NCI-H1048 (cell line): ENCODE measurements around the gene ARHGAP42.
"Not testable (repeated sequence)": the region's sequence is repeated elsewhere in the genome, so short reads cannot be mapped to it uniquely, and the experiment has no call there.

Experiments
- DNase-seq: peaks from one replicate; lab custom pipeline; 2025; lab: John Stamatoyannopoulos, UW

The ARHGAP42 gene

DNA sequence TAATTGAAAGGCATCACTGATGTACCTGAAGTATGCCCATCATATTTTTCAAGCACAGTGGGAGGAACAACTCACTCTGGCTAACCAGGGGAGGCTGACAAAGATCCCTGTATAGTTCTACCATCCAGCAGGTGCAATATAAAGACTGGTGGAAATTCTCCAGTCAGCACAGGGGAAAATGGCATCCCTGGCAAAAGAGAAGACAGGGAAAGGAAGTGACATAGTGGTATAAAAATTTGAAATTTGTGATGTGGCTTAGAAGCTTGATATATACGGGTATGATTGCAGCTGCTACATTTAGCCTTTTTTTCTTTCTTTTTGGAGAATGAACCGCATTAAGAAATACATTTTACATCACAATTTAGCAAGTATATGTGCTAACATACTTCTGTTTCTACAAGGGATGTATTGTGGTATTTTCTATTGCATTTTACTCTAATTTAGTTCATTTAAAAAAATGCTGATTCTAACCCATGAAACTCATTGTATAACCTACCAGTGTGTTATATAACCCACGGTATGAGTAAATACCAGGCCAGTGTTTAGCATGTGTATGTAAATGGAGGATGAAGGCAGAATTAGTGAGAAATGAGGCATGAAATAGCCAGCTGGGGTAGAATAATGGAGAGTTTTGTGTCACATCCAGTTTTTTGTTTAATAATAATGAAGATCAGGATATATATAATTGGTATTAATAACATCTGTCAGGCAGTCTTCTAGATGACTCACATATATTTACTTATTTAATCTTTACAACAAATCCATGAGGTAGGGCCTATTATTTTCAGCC lies 186.1 kb downstream of the ARHGAP42 start:
- no peak for DNase-seq

DNA sequence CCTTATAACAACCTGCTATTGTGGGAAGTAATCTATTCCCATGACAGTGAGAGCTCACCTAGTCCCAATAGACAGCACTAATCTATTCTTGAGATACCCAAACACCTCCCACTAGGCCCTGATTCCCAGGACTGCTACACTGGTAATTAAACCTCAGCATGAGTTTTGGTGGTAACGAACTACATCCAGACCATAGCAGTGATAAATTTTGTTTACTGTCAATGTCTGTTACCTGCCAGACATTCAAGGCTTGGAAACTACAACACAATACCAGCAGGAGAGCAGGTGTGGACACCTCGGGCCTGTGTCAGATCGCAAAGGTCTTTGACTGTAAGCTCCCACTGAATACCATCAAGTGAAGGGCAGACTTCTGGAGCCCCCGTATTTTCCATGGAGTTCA lies 187.1 kb downstream of the ARHGAP42 start:
- no peak for DNase-seq

DNA sequence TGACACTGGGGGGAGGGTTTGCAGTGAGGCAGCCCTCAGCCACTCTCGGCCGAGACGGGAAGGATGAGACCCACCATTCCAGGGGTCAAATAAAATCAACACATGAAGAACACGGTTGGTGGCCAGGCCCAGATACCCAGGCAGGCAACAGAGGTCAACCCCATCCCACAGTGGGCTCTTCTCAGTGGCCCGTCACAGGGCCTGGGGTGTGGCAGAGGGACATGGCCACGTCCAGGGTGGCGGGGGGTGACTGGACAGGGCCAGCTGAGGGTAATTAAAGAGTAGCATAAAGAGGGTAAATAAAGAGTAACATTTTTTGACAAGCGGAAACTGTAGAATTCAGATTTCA lies 188.4 kb downstream of the ARHGAP42 start:
- no peak for DNase-seq

DNA sequence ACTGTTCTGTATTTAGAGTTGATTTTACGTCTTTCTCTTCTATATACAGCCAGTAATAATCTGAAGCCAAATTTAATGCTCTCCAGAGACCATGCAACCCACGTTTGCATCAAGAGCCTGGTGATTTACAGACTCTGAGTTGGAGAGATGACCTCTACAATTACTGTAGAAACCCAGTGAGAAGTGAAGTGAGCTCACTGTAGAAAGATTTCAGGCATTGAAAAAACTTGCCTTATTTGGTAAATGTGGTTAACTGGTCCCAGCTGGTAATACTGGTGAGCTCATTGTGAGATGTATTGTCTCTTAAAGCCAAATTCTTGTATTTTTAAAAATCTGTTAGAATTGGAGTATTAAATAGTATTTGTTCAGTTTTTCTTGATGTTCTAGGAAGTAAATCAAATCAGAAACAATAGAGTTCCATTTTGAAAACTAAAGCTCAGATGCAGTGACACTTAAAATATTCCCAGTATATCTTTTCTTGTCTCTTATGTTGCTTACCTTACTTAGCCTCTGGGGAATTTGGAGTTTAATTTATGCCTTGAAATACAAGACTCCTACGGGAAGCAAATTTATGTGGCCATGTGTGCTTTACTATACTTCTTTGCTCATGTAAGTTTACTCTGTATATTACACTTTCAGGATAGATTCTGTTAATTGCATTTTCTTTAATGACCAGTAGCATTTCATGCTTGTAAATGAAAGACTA lies 189.9 kb downstream of the ARHGAP42 start:
- DNase-seq = no peak

DNA sequence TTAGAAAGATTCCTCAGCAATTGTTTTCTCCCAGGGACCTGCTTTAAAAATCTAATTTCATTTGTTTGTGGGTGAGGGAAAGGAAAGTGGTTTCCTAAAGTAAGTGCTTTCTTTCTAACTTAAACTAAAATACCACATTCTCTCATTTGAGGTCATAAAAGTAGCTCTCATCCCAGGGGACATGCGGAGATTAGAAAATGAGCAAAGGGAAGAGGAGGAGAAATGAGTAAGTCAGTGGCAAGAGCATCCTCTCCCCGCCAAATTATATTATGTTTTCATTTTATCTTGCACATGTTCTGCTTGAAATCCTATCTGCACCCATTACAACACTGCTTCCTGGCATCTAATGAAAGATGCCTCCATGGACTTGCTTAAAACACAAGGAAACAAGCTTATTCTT lies 191.4 kb downstream of the ARHGAP42 start:
- no peak for DNase-seq

DNA sequence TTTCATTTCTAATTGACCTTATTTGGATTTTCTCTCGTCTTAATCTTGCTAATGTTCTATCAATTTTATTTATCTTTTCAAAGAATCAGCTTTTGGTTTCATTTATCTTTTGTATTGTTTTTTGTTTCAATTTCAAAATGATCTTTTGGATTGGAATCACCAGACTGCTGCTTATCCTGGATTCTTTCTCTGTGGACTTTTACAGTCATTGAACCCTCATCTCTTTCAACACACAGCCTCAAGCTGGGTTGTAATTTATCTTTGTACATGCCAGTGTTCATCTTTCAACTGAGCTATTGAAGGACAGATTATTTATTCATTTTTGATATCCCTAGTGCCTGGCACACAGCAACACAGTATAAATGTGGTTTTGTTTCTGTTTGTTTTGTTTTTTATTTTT lies 195.9 kb downstream of the ARHGAP42 start:
- no peak for DNase-seq

DNA sequence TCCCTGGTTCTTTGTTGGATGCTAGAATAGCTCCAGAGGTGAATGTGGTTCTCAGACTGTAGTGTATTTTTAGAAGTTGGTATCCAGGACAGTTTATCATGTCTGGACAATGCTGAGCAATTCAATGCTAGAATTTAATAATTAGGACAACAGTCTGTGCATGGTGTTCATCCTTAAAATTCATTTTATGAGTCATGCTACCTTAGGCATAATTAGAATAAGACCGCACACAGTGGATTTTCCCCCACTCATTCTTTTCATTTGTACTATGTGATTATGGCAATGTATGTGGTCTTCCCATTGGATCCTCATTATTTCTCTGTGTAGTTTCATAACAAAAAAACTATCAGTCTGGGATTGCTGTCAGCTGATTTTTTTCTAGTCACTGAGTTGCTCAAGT lies 196.7 kb downstream of the ARHGAP42 start:
- DNase-seq = no peak

DNA sequence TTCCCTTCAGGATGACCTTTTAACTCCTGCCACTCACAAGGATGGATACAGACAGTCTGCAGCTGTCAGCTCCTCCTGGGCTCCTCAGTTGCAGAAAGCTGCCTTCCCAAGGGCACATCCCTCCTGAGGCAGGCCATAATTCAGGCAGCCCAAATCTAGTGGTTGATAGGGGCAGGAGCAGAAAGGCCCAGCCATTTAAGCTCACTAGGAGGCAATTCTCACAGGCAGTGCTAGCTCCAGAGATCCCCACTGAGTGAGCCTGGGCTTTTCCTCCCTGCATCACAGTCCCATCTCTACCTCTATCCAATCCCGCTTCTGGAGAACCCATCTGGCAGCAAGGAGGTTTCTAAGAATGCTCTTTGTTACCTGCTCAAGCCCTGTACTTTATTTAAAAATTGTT lies 200.6 kb downstream of the ARHGAP42 start:
- DNase-seq = no peak

DNA sequence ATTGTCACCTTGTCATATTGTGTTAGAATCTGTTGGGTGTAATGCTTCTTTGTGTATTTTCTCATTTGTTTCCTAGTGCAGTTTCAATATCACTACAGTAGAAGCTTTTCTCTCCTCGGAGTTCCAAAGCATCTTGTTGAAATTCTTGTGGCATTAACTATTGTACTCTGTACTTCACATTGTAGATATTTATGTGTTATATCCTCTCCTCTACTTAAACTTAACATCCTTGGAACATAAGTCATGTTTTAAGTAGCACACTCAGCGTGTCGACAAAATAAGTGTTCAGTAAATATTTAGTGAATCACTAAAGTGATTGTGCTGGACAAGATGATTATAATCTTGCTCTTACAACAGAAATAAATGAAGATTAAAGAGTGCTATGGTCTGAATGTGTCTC lies 201.7 kb downstream of the ARHGAP42 start:
- no peak for DNase-seq

DNA sequence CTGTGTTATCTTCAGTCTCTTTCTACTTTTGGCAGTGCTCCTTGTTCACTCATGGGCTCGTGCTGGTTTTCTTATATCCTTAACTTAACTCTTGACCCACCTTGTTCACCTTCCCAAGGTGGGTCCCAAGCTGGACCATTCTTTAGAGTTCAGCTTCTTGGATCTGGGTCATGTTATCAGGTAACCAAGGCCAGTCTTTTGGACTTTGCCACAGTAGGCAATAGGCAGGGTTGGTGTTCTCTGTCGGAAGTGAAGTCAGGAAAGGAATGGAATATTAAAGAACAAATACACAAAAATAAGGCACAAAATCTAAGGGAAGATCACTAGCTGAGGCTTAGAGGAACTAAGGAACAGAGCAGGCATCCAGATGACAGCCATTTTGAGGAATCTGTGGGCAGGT lies 202.7 kb downstream of the ARHGAP42 start:
- no peak for DNase-seq

DNA sequence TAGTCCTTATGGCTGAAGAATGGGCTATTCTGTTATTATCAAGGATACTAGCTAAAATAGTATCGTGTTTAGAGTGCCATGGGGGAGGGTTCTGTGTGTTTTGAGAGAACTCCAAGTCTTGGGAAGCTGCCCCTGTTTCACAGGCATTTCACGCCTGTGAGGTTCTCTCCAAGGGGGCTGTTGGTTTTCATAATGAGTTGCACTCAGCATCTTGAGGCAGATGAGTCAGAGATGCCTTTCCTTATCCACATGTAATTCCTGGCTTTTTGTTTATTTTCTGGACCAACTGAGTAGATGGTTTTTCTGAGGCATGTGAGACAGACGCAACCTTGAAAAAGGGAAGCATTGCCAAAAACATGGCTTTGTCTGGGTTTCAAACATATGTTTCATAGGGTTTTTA lies 203.7 kb downstream of the ARHGAP42 start:
- DNase-seq = no peak

DNA sequence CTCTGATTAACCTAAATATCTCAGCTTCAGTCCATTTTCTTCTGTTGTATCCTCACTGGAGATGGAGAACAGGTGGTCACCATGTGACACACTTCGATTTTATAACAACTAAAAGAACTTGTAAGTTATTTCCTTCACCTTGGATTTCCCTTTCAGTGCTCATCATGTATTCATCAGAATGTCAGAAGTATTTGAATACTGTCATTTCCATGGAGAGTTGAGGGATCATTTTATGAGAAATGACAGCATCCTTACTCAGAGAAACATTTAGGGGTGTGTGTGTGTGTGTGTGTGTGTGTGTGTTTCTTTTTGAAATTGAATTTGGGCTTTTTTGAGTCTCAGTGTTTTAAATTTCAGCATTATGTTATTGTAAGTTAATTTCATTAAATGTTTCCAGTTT lies 205.8 kb downstream of the ARHGAP42 start:
- no peak for DNase-seq

DNA sequence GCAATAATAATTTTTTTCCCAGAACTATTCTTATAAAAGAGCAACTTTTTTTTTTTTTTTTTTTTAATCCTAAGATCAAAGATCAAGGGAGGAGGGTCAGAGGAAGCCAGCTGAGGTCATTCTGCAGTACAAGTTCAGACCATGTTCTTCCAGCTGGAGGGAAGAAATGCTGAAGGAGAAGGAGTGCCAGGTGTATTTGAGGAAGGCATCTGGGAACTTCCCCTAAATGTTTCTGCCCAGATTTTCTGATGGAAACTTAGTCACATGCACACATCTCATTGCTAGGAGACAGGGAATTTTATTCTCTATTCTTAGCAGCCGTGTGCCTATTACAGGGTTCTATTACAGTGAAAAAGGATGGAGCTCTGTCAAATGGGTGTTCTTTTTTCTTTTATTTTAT lies 208.4 kb downstream of the ARHGAP42 start:
- no peak for DNase-seq

DNA sequence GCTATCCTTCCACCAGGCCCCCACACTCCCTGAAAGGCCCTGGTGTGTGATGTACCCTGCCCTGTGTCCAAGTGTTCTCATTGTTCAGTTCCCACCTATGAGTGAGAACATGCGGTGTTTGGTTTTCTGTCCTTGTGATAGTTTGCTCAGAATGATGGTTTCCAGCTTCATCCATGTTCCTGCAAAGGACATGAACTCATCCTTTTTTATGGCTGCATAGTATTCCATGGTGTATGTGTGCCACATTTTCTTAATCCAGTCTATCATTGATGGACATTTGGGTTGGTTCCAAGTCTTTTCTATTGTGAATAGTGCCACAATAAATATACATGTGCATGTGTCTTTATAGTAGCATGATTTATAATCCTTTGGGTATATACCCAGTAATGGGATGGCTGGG lies 208.9 kb downstream of the ARHGAP42 start:
- DNase-seq = not testable (repeated sequence)

DNA sequence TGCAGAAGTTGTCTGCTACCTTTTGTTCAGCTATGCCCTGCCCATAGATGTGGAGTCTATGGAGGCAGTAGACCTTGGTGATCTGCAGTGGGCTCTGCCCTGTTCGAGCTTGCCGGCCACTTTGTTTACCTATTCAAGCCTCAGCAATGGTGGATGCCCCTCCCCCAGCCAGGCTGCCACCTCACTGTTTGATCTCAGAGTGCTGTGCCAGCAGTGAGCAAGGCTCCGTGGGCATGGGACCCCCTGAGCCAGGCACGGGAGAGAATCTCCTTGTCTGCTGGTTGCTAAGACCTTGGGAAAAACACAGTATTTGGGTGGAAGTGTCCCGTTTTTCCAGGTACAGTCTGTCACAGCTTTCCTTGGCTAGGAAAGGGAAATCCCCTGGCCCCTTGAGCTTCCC lies 214.4 kb downstream of the ARHGAP42 start:
- not testable (repeated sequence) for DNase-seq

DNA sequence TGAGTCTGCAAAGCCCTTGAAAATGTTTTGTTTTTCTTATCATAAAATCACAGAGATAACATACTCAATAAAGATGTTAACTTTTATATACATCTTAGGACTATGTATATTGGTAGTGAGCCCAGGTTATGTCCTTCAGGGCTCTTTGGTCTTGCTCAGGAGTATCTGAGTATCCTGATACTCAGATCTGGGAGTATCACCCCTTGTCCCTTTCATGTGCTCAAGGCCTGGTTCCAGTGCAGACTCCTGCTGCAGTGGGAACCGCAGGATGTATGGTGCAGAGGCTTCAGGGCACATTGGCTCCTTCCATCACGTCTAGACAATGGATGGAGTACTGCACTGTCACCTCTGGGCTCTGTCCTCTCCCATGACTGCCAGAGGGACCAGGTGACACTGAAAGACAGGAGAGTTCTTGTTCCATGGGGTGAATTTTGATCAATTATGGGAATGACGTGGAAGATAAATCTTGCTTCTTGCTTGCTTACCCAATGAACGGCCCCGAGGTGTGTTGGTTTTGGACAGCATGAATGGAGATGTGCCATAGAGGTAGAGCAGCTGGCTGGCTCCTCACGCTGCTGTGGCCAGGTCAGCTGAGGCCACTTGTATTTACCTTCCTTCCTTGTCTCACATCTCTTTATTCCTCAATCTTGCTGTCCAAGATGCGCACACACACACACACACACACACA lies 215.5 kb downstream of the ARHGAP42 start:
- DNase-seq = no peak

DNA sequence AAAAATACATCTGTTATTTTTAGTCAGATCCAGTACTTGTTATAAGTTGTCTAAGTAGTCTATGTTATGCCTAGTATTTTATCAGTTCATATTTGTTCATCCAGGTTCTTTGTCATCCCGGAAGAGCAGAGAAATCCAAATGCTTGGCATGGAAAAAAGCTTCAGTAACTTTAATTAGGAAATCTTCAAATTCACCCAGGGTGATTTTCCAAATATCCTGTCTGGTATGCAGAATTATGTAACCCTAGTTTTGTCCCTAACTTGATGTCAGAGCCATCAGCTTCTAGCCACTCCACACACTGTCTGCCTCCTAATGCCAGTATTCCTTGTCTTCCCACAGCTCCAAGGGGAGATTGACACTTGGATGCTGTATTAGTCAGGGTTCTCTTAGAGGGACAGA lies 216.2 kb downstream of the ARHGAP42 start:
- no peak for DNase-seq

DNA sequence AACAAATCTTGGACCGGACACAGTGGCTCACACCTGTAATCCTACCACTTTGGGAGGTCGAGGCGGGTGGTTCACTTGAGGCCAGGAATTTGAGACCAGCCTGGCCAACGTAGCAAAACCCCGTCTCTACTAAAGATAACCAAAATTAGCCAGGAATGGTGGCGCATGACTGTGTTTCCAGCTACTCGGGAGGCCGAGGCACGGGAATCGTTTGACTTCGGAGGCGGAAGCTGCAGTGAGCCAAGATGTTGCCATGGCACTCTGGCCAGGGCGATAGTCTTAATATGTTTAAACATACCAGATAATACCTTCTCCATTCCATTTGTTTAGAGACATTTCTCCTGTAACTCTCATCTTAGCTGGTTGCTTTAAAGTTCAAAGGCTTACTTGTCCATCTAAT lies 218.6 kb downstream of the ARHGAP42 start:
- DNase-seq = no peak

DNA sequence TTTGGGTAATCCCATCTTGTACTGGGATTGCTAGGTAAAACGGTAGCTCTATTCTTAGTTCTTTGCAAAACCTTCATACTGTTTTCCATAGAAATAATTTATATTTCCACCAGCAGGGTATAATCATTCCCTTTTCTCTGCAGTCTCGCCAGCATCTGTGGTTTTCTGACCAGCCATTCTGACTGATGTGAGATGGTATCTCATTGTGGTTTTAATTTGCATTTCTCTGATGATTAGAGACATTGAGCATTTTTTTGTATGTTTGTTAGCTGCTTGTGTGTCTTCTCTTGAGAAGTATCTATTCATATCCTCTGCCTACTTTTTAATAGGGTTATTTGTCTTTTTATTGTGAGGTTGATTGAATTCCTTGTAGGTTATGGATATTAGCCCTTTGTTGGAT lies 221.7 kb downstream of the ARHGAP42 start:
- no peak for DNase-seq

DNA sequence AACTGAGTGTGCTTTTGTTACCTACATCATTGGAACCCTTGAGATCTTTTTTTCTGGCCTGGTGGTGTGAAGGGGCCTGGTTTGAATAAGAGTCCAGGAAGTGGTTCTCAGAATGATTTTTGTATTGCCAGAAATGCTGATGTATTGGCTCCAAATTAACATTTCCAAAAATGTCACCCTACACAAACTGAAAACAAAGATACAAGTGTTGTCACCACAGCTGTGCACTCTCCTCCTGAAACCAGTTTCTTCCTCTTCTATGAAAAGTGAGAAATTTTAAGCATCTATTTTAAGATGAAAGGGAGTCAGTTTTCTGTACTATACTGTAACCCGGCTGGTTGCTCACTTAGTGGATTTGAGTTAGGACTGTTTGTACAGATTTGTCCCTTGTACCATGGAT lies 223.7 kb downstream of the ARHGAP42 start:
- no peak for DNase-seq

DNA sequence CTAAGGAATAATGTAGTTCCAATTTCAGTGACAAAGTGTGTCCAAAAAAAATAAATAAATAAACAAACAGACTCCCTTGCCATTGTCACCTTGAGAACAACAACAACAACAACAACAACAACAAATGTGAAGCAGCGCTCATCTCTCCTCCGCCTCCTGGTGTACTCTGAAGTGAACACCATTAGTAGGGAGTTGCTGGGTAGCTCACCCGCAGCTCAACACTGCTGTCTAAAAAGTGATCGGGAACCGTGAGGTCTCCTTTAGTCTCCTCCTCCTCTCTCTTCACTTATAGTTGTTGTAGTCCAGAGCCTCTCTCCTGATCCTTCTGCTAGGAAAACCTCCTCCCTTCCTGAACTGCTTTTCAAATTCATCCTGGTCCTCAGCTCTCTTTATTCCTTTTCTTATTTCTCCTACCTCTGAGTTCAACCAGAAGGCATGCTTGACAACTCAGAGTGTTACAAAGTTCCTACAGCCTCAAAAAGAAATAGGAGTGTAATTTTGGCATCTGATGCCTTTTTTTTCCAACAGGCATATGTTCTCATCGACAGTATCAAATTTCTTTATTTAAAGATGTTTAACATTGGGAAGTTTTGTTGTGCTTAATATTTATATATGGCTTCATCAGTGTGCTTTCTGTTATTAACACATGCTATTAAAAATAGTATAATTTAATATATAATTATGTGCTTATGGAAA lies 227.5 kb downstream of the ARHGAP42 start:
- no peak for DNase-seq
